HG03521 (cell line): ENCODE measurements around the gene C17orf67.
"Not testable (repeated sequence)": the region's sequence is repeated elsewhere in the genome, so short reads cannot be mapped to it uniquely, and the experiment has no call there.

Experiments used
- ATAC-seq: cut with Tn5 transposase; IDR thresholded peaks from one replicate; pipeline ENCODE4 v1.9.1; 2021; ENCODE audit warnings: mild to moderate bottlenecking, moderate library complexity; ENCODE audit not compliant: unreplicated experiment

C17orf67 gene

DNA sequence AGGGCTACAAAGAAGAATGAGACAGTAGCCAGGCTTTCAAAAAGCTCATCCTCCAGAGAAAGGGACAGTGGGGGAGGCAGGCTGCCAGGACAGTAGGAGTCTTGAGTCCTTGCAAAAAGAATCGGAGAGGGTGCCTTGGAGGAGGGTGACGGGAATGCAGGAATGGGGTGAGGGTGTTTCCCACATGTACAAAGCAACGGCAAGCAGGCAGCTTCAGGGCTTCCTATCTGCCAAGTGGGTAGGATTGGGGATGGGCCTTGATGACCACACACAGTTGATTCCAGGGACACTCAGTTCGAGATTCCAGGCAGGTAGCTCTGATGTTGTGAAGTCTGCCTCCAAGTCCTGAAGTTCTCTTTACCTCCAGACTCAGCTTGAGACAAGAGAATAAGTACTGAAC is 54.4 kb downstream of the C17orf67 start:
- no peak for ATAC-seq

GRCh38 chr17:56778898-56779297 is 54.8 kb downstream of the C17orf67 start:
- no peak for ATAC-seq

GRCh38 chr17:56777859-56778258 is 55.9 kb downstream of the C17orf67 start:
- ATAC-seq = no peak

- no peak for ATAC-seq
These were observed 59.1 kb downstream of the C17orf67 start for GRCh38 chr17:56774650-56775049.

GRCh38 chr17:56773124-56773523 is 60.6 kb downstream of the C17orf67 start:
- no peak for ATAC-seq

DNA sequence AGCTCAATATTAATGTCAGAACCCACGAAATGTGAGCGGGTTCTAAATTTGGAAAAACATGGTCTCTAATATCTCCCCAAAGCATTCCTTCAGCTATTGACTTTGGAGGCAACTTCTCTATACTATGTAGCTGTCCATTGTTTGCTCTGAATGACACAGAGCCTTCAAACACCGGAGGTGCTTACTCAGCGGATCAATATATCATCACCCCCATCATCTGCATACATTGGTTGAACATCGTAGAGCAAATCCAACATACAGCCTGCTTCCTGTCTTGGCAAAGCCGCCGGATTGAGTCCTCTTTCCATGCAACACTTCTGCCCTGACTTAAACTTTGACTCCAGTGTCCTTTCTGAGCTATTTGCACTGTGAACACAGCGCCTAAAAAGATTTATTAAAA is 61.3 kb downstream of the C17orf67 start:
- no peak for ATAC-seq

DNA sequence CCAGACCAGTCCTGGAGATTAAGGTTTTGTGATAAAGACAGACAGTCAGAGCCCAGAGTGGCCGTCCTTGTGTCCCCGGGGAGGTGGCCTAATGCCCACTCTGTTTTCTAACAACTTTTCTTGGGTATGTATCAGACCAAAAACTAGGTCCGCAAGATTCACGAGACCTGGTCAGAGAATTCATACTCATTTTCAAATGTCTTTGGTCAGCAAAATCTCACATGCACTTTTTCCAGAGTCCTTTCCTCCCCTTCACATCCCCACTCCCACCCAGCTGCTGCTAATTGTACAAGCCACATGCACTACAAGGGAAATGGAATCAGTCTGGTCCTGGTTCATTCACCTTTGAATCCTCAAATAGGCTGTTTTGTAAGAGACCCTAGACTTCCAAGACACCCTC is 61.7 kb downstream of the C17orf67 start:
- ATAC-seq = no peak

- ATAC-seq = no peak
These were observed 62.2 kb downstream of the C17orf67 start for GRCh38 chr17:56771563-56771962.

DNA sequence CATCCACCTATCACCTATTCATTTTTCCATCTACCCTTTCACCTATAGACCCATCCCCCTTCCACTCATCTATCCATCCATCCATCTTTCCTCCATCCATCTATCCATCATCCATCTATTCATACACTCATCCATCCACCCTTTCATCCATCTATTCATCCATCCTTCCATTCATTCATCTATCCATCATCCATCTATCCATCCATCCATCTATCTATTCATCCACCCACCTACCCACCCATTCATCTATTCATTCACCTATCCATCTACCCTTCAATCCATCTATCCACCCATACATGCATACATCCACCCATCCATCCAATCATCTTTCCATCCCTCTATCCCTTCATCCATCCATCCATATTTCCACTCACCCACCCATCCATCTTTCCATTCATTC is 63.3 kb downstream of the C17orf67 start:
- ATAC-seq = no peak

DNA sequence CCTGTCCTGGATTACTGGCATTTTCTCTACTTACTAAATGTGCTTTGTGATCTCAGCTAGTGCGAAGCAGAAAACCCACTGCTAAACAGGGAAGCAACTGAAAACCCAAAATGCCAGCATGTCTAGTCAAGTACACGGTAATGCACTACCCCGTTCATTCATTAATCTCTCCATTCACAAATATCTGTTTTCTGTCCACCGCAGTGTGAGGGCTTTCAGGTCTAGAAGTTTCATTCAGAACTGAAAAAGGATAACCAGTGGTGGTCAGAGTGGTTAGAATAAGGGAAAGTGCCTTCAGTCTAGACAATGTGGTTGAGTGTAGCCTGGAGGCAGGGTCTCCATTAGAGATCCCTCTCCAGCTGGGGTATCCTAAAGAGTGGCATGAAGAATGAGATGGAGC is 68.3 kb downstream of the C17orf67 start:
- no peak for ATAC-seq

DNA sequence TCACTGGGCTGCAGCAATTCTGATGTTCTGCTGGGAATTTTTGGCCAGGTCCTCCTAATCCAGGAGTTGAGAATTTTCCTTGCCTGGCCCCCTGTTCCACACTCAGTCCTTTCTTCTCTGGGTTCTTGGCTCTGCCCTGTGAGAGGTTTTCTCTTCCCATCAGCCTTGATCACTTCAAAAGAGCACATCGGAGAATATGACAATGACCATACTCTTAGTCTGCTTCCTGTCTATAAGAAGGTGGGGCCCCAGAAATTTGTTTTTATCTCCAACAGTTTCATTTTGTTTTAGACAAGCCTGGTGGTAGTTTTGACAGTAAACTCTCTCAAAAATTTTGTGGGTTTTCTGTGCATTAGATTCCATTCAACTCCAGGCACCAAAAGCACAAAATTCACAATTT is 70.7 kb downstream of the C17orf67 start:
- no peak for ATAC-seq

DNA sequence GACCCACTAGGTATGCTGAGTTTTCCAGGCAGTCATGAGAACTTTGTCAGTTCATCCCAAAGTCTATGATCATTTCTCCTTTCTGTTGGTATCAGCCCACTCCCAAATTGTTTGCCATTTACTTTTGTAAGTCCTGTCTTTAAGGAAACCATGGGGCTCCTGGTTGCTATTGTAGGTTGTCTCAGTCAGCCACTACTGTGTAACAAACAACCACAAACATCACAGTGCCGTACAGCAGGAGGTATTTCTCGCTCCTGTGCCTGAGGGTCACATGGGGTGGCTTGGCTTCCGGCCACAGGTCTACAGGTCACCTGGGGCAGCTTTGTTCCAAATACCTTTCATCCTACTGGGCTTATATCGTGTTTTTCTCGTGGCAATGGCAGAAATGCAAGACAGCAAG is 71.6 kb downstream of the C17orf67 start:
- no peak for ATAC-seq

- ATAC-seq = no peak
These were observed 72.3 kb downstream of the C17orf67 start for GRCh38 chr17:56761387-56761786.

DNA sequence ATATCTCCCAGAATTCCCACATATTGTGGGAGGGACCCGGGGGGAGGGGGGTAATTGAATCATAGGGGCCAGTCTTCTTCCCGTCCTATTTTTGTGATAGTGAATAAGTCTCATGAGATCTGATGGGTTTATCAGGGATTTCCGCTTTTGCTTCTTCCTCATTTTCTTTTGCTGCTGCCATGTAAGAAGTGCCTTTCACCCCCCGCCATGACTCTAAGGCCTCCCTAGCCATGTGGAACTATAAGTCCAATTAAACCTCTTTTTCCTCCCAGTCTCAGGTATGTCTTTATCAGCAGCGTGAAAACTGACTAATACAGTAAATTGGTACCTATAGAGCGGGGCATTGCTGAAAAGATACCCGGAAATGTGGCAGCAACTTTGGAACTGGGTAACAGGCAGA is 76.1 kb downstream of the C17orf67 start:
- not testable (repeated sequence) for ATAC-seq

DNA sequence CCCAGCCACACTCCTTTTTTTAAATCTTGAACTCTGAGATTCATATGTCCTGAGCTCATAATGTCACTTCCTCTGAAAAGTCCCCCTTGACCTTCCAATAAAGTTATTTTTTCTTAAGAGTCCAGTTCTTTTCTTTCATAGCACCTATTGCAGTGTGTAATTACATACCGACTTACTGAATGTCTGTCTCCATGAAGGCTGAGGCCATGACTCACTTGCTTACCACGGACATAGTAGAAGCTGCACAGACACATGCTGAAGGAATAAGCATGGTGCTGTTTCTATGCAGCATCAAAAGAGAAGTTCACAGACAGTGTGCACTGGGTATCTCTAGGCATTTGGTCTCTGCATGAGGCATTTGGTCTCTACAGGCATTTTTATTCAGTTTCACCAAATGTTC is 77.2 kb downstream of the C17orf67 start:
- ATAC-seq = no peak

GRCh38 chr17:56755310-56755709 is 78.4 kb downstream of the C17orf67 start:
- ATAC-seq = no peak

DNA sequence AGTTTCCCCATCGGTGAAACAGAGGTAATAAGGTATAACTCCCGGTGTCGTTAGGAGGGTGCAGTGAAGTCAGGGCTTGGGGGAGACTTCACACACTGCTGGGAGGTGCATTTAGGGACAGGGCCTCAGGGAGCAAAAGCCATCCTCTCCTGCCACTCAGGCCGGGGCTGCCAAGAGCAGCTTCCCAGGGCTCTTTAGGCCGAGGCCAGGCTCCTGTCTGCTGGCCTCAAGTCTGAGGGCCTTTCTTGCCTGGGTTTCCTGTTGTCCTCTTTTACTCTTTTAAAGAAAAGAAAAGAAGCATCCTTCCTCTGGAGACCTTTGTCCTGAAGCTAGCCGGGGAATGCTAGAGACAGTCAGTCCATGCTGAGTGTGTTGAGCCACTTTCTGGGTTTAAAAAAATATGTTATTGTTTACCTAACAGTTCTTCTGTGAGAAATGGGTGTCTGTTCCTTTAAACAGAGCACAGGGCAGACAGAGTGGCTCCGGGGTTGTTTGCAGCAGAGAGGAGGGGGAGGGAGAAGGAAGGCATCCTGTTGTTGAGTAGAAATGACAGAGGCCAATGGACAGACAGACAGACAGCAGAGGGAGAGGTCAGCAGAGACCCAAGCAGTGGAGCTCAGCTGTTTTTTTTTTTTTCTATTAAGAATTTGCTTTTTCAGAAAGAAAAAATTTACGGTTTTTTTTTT is 79.1 kb downstream of the C17orf67 start:
- no peak for ATAC-seq

DNA sequence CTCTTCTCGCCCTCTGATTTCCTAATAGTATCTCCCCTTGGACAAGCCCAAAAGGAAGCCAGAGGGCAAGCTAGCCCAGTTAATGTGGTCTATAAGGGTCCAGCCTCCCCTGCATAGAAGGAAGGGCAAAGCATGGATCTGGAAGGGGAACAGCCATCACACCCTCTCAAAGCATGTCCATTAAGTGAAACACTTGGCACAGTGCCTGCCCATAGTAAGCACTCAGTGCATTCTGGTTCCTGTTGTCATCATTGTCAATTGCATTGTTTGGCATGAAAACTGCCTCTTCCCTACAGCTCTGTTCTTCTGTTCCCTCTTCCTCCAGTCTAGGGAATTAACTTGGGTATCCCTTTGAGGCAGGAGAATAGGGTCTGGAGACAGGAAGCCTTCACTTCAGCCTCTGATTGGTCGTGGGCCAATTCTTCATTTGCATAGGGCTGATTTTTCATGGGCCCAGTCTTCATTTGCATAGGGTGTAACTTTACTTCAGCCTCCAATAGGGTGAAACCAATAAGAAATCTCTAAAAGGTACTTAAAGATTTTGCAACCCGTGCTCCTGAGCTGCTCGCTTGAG is 81.4 kb downstream of the C17orf67 start:
- no peak for ATAC-seq

GRCh38 chr17:56751145-56751738 is 82.5 kb downstream of the C17orf67 start:
- no peak for ATAC-seq

- no peak for ATAC-seq
These were observed 89.0 kb downstream of the C17orf67 start for GRCh38 chr17:56744721-56745120.

DNA sequence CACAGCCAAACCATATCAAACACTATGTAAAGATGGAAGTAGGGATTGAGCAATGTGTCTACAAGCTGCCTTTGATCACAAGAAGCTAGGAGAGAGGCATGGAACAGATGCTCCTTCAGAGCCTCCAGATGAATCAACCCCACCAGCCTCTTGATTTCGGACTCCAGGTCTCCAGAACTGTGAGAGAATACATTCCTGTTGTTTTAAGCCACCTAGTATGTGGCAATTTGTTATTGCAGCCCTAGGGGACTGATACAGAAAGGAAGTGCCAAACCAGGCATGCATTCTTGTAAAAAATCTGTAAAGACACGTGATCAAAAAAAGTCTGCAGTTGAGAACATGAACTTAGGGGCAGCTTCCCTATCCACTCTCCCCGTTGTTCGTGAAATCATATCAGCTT is 91.1 kb downstream of the C17orf67 start:
- no peak for ATAC-seq
